Peyer's patch (tissue), 4 donors: Measurements from ENCODE around the gene ZNF750. TPM values are rescaled to one million over a fixed set of nuclear protein-coding genes. Genes with fewer than 3 reads are reported as not detected.
A peak's percentile ranks its signal among the peaks of the same experiment; 100 is the strongest.

Source experiments
- DNase-seq, 3 donors: peaks; one replicate each; pipeline ENCODE4 v3.0.0-alpha.2; 2017 to 2019
- H3K27ac ChIP-seq, 4 donors: fragments of 200-600 bp; sonication (generic); one replicate each; pipeline ENCODE4 v1.5.1; 2016 to 2019
- H3K27me3 ChIP-seq, 2 donors: fragments of 200-600 bp; sonication (generic); one replicate each; pipeline ENCODE4 v1.5.1; 2019
- H3K36me3 ChIP-seq, 3 donors: fragments of 200-600 bp; sonication (generic); one replicate each; pipeline ENCODE4 v1.5.1; 2016 to 2019
- H3K4me1 ChIP-seq, 4 donors: fragments of 200-600 bp; sonication (generic); one replicate each; pipeline ENCODE4 v1.5.1; 2016 to 2019
- H3K4me3 ChIP-seq, 4 donors: fragments of 200-600 bp; sonication (generic); 1 replicate in 3 of 4; 2 replicates in 1 of 4; pipeline ENCODE4 v1.5.1; 2016 to 2019; ENCODE audit warnings: mild to moderate bottlenecking in 1 of 4
- H3K9me3 ChIP-seq, 4 donors: fragments of 200-600 bp; sonication (generic); one replicate each; pipeline ENCODE4 v1.5.1; 2016 to 2019; ENCODE audit warnings: mild to moderate bottlenecking in 1 of 4
- CTCF ChIP-seq, 6 experiments: fragments of 450-650 bp in 4 of 6; fragments of 200-600 bp in 2 of 6; sonication (generic) in 1 of 6; IDR thresholded peaks; one replicate each; pipeline ENCODE4 v1.5.1; 2017 to 2019; ENCODE audit warnings: antibody characterized with exemption in 6 of 6, mild to moderate bottlenecking in 3 of 6, moderate library complexity in 1 of 6
- POLR2A ChIP-seq, 2 donors: fragments of 450-650 bp; IDR thresholded peaks; one replicate each; pipeline ENCODE4 v1.5.1; 2017; ENCODE audit warnings: antibody characterized with exemption in 2 of 2, mild to moderate bottlenecking in 2 of 2, moderate library complexity in 2 of 2
- total RNA-seq, 4 donors: library from RNA; depleted of rRNA; stranded (reverse); fragments of >200 nt; gene quantifications; one replicate each; pipeline ENCODE4 v1.1.0, GENCODE V29; 2016

Gene ZNF750
- total RNA-seq, 4 donors from 2014 or later, result not detected

- H3K4me3 ChIP-seq, result peak overlapping the region in 1 of 4 donors; percentile 22
- peak in 2 of 3 donors; percentile 86 to 89 for DNase-seq
- peaks cover 0 to 27% (median 9%) of the 10 kb centered on the region in 4 donors for H3K4me1 ChIP-seq
- H3K9me3 ChIP-seq, result no peaks in the 10 kb centered on the region
- TF ChIP-seq CTCF (IDR thresholded peaks at IDR 0.05), result peak in 3 of 6 experiments; percentile 21 to 35 (median 30)
- TF ChIP-seq POLR2A (IDR thresholded peaks at IDR 0.05), result no peak
- peaks cover 0 to 19% (median 0%) of the 10 kb centered on the region in 3 donors for H3K36me3 ChIP-seq
- H3K27ac ChIP-seq, result peak overlapping the region; percentile 34 to 76 (median 52)
- no peaks in the 10 kb centered on the region for H3K27me3 ChIP-seq
Measured at GRCh38 chr17:82871056-82871775, 31.4 kb upstream of the ZNF750 start.

GRCh38 chr17:82870541-82870940, 30.7 kb upstream of the ZNF750 start:
- H3K27ac ChIP-seq, result peak overlapping the region in 1 of 4 donors; percentile 61
- no peaks in the 10 kb centered on the region for H3K27me3 ChIP-seq
- TF ChIP-seq CTCF (IDR thresholded peaks at IDR 0.05) (no peak), POLR2A (IDR thresholded peaks at IDR 0.05) (no peak)
- no peaks in the 10 kb centered on the region for H3K9me3 ChIP-seq
- H3K4me3 ChIP-seq, result no peak overlapping the region
- H3K36me3 ChIP-seq, result peaks cover 0 to 19% (median 0%) of the 10 kb centered on the region in 3 donors
- H3K4me1 ChIP-seq, result peaks cover 0 to 33% (median 12%) of the 10 kb centered on the region in 4 donors
- no peak for DNase-seq

- TF ChIP-seq POLR2A (IDR thresholded peaks at IDR 0.05) (no peak), CTCF (IDR thresholded peaks at IDR 0.05) (no peak)
- H3K9me3 ChIP-seq, result no peaks in the 10 kb centered on the region
- H3K27me3 ChIP-seq, result no peaks in the 10 kb centered on the region
- H3K4me3 ChIP-seq, result no peak overlapping the region
- H3K4me1 ChIP-seq, result peaks cover 0 to 37% (median 13%) of the 10 kb centered on the region in 4 donors
- no peak for DNase-seq
- peaks cover 0 to 19% (median 0%) of the 10 kb centered on the region in 3 donors for H3K36me3 ChIP-seq
- H3K27ac ChIP-seq, result no peak overlapping the region
Measured at GRCh38 chr17:82870091-82870491, 30.3 kb upstream of the ZNF750 start.

GRCh38 chr17:82869536-82869935, 29.7 kb upstream of the ZNF750 start:
- no peaks in the 10 kb centered on the region for H3K27me3 ChIP-seq
- H3K4me1 ChIP-seq, result peaks cover 0 to 42% (median 15%) of the 10 kb centered on the region in 4 donors
- H3K9me3 ChIP-seq, result no peaks in the 10 kb centered on the region
- H3K27ac ChIP-seq, result no peak overlapping the region
- no peak for TF ChIP-seq POLR2A (IDR thresholded peaks at IDR 0.05)
- no peak for TF ChIP-seq CTCF (IDR thresholded peaks at IDR 0.05)
- DNase-seq, result no peak
- H3K4me3 ChIP-seq, result no peak overlapping the region
- H3K36me3 ChIP-seq, result peaks cover 0 to 19% (median 0%) of the 10 kb centered on the region in 3 donors

- DNase-seq, result no peak
- Histone ChIP-seq H3K36me3 (peaks cover 0 to 19% (median 0%) of the 10 kb centered on the region in 3 donors), H3K9me3 (no peaks in the 10 kb centered on the region), H3K27me3 (no peaks in the 10 kb centered on the region), H3K27ac (no peak overlapping the region), H3K4me1 (peaks cover 0 to 49% (median 19%) of the 10 kb centered on the region in 4 donors), H3K4me3 (no peak overlapping the region)
- TF ChIP-seq CTCF (IDR thresholded peaks at IDR 0.05) (no peak), POLR2A (IDR thresholded peaks at IDR 0.05) (no peak)
Measured at GRCh38 chr17:82868715-82869131, 28.9 kb upstream of the ZNF750 start.
